Bronchial epithelial cell (primary cell): ENCODE data around the gene THRSP. TPM values are rescaled to one million over a fixed set of nuclear protein-coding genes. Genes with fewer than 3 reads are reported as not detected.
"Not testable (repeated sequence)": the region's sequence is repeated elsewhere in the genome, so short reads cannot be mapped to it uniquely, and the experiment has no call there.

Experiments used
- DNase-seq: peaks from one replicate; pipeline ENCODE4 v3.0.0-alpha.2; 2010; ENCODE audit warnings: low read depth
- FAIRE-seq: peaks from 2 replicates; lab custom pipeline; 2011; peaks lifted over from hg19 to GRCh38; lab: Jason Lieb, UNC
- H3K27me3 ChIP-seq: 2 replicates; pipeline ENCODE4 v1.5.1; 2011; ENCODE audit warnings: low read length; ENCODE audit not compliant: control insufficient read depth, insufficient read depth
- H3K36me3 ChIP-seq: 2 replicates; pipeline ENCODE4 v1.5.1; 2011; ENCODE audit warnings: low read length; ENCODE audit not compliant: control insufficient read depth, insufficient read depth
- H3K4me3 ChIP-seq: 2 replicates; pipeline ENCODE4 v1.5.1; 2011; ENCODE audit warnings: mild to moderate bottlenecking, low read depth, low read length, control low read depth
- CTCF ChIP-seq: IDR thresholded peaks from 2 replicates; pipeline ENCODE4 v1.5.1; 2011; ENCODE audit warnings: mild to moderate bottlenecking, moderate library complexity, low read length, control low read depth, inconsistent platforms; ENCODE audit not compliant: insufficient read depth, severe bottlenecking
- total RNA-seq: library from RNA; depleted of rRNA; stranded (reverse); fragments of >200 nt; gene quantifications from 2 replicates; pipeline ENCODE4 v1.2.1, GENCODE V29; 2014

The THRSP gene
- not detected in 2 replicates for total RNA-seq

- Histone ChIP-seq H3K36me3 (no peaks in the 10 kb centered on the region), H3K27me3 (no peaks in the 10 kb centered on the region), H3K4me3 (no peak within 1 kb of the TSS)
- no peak for DNase-seq
- no peak for TF ChIP-seq CTCF
- no peak for FAIRE-seq
Observed at GRCh38 chr11:78063440-78064181, at the start of gene THRSP. TSS of gene THRSP (plus strand) at chr11:78063861. CDS start at chr11:78063882, 21 bp downstream.

- not testable (repeated sequence) for H3K27me3 ChIP-seq, DNase-seq, FAIRE-seq, H3K36me3 ChIP-seq, H3K4me3 ChIP-seq
Observed at GRCh38 chr11:78014937-78015520, 48.6 kb upstream of the THRSP start.

- Histone ChIP-seq H3K27me3 (no peaks in the 10 kb centered on the region), H3K36me3 (no peaks in the 10 kb centered on the region), H3K4me3 (no peak overlapping the region)
- no peak for TF ChIP-seq CTCF
- no peak for DNase-seq
- no peak for FAIRE-seq
Observed at GRCh38 chr11:78015878-78016277, 47.8 kb upstream of the THRSP start.

- H3K27me3 ChIP-seq: no peaks in the 10 kb centered on the region
- peak; percentile 77 for DNase-seq
- no peak for TF ChIP-seq CTCF
- no peaks in the 10 kb centered on the region for H3K36me3 ChIP-seq
- FAIRE-seq: no peak
- no peak overlapping the region for H3K4me3 ChIP-seq
Observed at GRCh38 chr11:78019808-78020207, 43.9 kb upstream of the THRSP start.

GRCh38 chr11:78020246-78020645 lies 43.4 kb upstream of the THRSP start:
- no peak overlapping the region for H3K4me3 ChIP-seq
- FAIRE-seq (no peak), DNase-seq (no peak)
- H3K27me3 ChIP-seq: no peaks in the 10 kb centered on the region
- no peaks in the 10 kb centered on the region for H3K36me3 ChIP-seq
- TF ChIP-seq CTCF: no peak

GRCh38 chr11:78021611-78022010 lies 42.0 kb upstream of the THRSP start:
- Histone ChIP-seq H3K36me3 (no peaks in the 10 kb centered on the region), H3K27me3 (no peaks in the 10 kb centered on the region), H3K4me3 (no peak overlapping the region)
- no peak for FAIRE-seq
- TF ChIP-seq CTCF: no peak
- no peak for DNase-seq
